GM19035 (cell line): ENCODE results near the gene EML4.
A peak's percentile ranks its signal among the peaks of the same experiment; 100 is the strongest.

Experiments used
- ATAC-seq: cut with Tn5 transposase; IDR thresholded peaks from one replicate; pipeline ENCODE4 v1.9.1; 2021; ENCODE audit not compliant: unreplicated experiment

Gene EML4

DNA sequence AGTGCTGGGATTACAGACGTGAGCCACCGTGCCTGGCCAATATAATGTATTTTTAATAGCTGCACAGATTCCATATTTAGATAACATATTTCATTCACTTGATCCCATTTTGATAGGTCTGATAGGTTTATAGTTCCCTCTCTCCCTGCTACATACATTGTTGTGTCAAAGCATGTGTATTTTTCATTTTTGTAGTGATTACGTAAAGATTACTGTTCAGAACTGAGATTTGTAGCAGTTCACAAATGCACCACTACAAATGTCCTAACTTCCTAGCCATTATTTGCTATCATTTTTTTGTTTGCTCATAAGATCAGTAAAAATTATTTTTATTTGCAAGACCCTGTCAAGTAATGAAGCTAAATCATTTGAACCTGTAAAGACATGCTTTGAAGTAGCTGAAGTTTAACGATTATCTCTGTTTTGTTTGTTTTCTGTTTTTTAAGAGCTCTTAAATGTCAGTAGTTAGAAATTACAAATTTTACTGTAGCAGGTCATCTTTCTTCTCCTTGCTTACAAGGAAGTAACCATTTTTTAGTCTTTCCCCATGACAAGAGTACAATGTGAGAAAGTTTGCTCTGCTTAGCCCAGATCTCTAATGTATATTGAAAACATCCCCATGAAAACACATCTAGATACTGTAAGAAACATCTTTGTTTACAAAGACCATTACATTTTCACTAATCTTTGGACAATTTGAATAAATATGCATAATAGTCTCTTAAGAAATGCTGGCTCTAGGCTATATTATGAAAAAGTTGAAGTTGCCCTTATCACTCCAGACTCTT lies 54.1 kb downstream of the EML4 start:
- no peak for ATAC-seq

- no peak for ATAC-seq
These were observed 54.7 kb downstream of the EML4 start for GRCh38 chr2:42223855-42224268.

DNA sequence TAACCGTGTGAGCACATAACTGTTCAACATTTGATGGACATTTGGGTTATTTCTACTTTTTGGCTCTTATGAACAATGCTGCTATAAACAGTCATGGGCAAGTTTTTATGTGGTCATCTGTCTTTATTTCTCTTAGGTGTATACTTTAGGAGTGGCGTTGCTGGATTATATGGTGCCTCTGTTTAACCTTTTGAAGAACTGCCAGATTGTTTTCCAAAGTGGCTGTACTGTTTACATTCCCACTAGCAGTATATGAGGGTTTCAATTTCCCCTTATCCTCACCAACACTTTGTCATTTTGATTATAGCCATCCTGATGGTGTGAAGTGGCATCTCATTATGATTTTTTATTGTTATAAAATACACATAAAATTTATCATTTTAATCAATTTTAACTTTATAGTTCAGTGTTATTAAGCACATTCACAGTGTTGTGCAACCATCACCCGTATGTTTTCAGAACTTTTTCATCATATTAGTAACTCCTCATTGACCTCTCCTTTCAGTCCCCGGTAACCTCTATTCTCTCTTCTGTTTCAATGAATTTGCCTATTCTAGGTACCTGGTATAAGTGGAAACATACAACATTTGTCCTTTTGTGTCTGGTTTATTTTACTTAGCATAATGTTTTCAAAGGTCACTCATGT lies 55.4 kb downstream of the EML4 start:
- ATAC-seq, result no peak

- ATAC-seq, result no peak
These were observed 56.4 kb downstream of the EML4 start for GRCh38 chr2:42225573-42225972.

DNA sequence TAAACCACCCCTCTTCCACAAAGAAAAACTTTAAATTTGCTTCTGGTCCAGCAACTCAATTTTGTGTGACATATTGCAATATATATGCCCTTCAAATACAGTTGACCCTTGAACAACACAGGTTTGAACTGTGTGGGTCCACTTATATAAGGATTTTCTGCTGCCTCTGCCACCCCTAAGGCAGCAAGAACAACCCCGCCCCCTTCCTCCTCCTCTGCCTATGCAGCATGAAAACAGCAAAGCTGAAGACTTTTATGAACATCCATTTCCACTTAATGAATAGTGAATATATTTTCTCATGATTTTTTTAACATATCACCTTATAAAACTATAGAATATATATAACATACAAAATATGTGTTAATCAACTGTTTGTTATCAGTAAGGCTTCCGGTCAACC lies 58.3 kb downstream of the EML4 start:
- no peak for ATAC-seq

GRCh38 chr2:42228101-42228500 lies 58.9 kb downstream of the EML4 start:
- no peak for ATAC-seq

- ATAC-seq, result no peak
These were observed 60.8 kb downstream of the EML4 start for GRCh38 chr2:42229949-42230348.

DNA sequence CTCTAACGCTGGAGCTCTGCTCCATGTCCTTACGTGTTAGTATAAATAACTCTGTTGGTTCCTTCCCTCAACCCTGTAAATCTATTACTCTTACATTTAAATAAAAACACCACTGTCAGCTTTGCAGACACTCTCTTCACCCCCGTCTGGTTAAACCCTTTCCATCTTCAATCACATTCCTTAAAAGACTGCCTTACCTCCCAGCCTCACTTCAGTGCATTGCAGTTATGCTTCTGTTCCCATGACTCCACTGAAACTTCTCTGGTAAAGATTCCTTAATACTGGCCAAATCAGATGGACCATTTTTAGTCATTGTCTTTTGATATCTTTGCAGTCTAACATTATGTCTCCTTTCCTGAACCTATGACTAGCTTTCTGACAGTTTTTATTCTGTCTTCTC lies 61.7 kb downstream of the EML4 start:
- no peak for ATAC-seq

DNA sequence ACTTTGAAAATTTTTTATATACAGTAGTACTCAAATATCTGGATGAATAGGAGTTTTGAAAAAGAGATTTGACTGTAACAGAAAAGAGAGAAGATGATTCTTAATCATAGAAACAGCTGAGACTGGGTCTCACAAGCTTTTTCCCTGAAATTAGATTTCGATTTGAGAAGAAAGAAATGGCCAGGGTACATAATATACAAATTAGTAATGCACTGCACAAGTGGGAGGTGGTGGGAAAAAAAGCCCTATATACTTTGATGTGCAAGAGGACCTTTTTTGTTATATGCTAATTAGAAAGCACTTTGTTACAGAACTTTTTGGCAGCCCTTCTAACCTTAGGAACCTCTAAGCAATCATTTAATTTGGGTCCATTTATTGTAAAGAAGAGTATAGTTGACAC lies 62.9 kb downstream of the EML4 start:
- ATAC-seq, result no peak

DNA sequence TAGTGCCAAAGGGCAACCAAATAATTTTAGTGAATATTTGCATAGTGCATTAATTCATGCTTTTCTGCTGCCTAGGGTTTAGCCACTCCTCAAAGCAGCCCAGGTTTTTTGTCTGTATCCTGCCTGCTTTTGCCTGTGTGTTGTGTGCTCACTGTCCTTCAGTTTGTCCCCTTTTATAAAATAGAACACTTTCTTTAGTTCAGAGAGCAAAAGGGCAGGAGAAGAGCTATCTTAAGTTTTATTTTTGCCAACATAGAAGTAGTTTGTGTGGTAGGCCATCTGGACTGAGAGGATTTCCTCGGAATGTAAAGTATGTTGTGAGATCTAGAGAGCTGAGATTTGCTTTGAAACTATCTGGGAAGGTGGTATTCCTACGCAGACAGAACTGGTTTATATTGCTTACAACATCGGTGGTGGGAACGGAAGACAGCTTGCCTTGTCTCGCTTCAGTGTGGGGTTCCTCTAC lies 64.9 kb downstream of the EML4 start:
- ATAC-seq, result no peak

GRCh38 chr2:42236911-42237310 lies 67.8 kb downstream of the EML4 start:
- no peak for ATAC-seq

DNA sequence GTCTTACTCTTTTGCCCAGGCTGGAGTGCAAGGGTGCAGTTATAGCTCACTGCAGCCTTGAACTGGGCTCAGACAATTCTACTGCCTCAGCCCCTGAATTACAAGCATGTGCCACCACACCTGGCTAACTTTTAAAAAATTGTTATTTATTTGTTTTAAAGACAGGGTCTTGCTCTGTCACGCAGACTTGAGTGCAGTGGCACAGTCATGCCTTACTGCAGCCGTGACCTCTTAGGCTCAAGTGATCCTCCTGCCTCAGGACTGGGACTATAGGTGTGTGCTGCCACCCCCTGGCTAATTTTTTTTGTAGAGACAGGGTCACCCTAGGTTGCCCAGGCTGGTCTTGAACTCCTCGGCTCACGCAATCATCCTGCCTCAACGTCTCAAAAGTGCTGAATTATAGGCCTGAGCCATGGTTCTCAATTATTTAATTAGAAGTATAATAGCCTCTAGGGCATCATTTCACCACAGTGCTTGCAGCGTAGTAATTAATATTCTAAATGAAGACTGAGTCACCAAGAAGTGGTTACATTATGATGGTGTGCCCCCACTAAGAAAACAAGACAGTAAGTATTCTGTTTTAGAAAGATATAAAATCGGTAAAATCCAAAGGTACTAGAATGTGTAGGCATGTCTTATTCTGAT lies 69.6 kb downstream of the EML4 start:
- ATAC-seq, result peak; percentile 79

- ATAC-seq, result no peak
These were observed 70.1 kb downstream of the EML4 start for GRCh38 chr2:42239289-42239661.

DNA sequence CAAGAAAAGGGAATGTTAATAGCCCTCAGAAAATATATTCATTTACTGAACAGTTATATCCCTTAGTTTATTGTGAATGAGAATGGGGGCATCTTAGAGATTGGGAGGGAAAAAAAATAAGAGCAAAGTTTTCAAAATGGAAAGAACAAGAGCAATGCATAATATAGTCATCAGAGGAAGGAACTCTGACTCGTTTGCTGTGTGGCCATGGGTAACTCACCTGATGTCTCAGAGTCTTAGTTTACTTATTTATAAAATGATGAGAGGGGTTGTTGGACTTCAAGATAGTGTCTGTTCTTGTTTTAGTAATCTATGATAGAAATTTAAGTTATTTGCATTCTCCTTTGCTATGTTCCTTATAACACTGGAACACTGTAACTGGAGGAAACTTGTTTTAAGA lies 70.7 kb downstream of the EML4 start:
- ATAC-seq, result no peak

DNA sequence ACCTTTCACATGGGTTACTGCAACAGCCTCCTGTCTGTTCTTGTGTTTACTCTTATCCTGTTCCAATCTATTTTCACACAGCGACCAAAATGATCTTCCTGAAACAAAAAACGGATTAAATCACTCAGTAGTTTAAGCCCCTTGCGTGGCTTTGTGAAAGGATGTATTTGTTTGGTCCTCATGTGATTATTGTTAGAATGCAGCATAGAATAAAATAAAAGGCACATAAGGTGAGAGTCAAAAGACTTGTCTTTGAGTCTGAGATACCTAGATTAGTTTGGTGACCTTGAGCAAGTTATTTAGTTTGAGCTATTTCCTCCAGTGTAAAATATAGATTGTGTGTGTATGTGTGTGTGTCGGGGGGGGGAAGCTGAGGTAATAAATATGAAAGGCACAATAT lies 72.4 kb downstream of the EML4 start:
- ATAC-seq, result no peak

DNA sequence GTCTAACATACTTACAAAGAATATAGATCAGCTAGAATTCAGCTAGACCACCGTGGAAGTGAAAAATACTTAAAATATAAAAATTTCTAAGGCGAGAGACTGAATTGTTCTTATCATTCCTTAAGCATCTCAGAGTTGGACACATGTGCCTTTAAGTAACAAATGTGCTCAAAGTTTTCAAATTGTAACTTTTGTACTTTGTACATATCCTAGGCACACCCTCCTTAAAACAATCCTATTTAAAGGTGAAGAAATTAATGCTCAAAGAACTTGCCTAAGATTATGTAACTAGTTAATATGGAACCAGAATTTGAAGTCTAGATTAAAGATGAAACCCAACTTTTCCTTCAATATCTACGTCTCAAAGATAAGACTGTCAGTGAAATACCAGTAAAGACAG lies 74.1 kb downstream of the EML4 start:
- no peak for ATAC-seq

DNA sequence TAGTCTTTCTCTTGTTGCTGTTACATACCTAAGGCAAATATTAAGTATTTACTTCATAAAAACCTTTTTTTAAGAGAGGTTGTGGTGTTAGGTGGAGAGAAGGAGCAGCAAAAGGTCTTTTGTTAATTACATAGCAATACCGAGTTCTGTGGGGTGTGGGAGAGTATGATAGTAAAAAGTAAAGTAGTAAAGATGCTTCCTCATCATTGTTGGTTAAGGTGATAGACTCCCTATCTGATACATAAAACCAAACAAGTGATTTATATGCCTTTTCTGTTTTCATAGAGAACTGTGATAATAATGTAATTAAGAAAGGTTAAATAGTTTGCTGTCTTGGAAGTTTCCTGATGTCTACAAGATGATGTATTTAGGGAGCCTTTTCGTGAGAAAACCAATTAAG lies 75.4 kb downstream of the EML4 start:
- no peak for ATAC-seq

- ATAC-seq, result no peak
These were observed 76.2 kb downstream of the EML4 start for GRCh38 chr2:42245396-42245795.

DNA sequence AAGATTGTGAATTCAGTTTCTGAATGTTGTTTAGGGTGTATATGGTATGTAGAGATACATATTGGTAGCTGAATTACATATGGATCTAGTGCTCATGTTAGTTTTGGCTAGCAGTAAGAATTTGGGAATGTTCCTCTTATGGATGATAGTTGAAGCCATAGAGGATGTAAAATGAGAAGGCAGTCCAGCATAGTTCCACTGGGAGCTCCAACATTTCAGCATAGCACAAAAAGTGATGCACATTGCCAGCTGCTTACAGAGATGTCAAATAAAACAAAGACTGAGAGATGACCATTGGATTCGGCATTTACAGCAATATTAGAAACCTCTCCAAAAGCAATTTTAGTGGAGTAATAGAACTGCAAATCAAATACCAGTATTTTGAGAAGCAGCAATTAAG lies 77.4 kb downstream of the EML4 start:
- ATAC-seq, result no peak

DNA sequence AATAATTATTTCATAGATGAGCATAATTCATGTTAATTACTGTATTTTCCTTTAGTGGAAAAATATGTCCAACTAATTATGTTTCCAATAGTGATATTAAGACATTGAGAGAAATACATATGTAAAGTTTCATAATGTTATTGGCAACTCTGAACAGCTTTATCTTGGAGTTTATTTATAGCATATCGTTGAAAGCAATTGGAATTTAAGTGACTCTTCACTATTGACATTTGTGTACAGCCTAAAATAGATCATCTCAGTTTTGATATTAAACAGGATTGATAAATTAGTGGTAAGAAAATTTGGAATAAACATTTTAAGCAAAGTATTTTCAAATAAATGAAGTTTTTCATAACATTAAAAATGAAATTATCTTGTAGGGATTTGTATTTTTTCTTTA lies 79.7 kb downstream of the EML4 start:
- ATAC-seq, result no peak

DNA sequence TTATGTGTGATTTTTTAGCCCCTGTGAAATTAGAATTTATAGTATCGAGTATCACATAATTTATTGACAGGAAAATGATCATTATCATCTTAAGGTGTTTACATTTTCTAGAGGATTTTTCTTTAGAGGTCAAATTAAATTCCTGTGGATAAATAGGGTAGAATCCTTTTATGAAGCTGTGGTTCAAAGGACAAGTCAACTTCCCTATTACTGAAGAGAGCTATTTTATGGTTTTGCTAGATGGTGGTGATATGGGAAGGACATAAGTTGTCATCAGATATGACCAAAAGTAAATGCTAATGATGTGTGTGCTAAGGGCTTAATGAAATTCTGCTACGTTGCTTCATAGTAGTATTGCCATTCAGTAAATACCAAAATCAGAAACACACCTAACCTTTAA lies 80.1 kb downstream of the EML4 start:
- ATAC-seq, result no peak

DNA sequence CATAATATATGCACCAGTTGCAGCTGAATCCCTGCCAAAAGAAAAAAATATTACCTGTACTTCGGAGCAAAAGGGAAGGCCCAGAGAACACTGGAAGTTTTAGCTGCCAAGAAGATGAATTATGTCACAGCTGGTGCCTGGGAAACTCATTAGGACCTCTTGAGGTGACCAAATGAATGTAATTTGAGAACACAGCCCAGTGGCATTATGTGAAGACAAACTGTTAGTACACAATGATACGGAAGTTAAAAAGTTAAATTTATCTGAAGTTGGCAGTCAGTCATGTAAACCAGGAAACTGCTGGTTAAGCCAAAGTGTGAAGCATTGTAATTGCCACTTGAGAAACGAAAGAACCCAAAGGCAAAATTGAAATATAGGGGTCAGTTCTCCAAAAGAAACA lies 80.7 kb downstream of the EML4 start:
- ATAC-seq, result no peak
